GM18858 (cell line): ENCODE results near the gene RAB11FIP4.

Source experiments
- ATAC-seq: cut with Tn5 transposase; IDR thresholded peaks from one replicate; pipeline ENCODE4 v1.9.1; 2021; ENCODE audit not compliant: unreplicated experiment

Gene RAB11FIP4

GRCh38 chr17:31562376-31562840 is 170.9 kb downstream of the RAB11FIP4 start:
- ATAC-seq: no peak

- no peak for ATAC-seq
These were observed 172.8 kb downstream of the RAB11FIP4 start for GRCh38 chr17:31564291-31564690.

- ATAC-seq: no peak
These were observed 173.4 kb downstream of the RAB11FIP4 start for GRCh38 chr17:31564883-31565301.

- ATAC-seq: no peak
These were observed 174.2 kb downstream of the RAB11FIP4 start for GRCh38 chr17:31565652-31566051.

GRCh38 chr17:31566247-31566991 is 174.9 kb downstream of the RAB11FIP4 start:
- no peak for ATAC-seq

- no peak for ATAC-seq
These were observed 175.5 kb downstream of the RAB11FIP4 start for GRCh38 chr17:31566992-31567373.

- no peak for ATAC-seq
These were observed 176.6 kb downstream of the RAB11FIP4 start for GRCh38 chr17:31568121-31568520.

GRCh38 chr17:31568539-31568938 is 177.1 kb downstream of the RAB11FIP4 start:
- ATAC-seq: no peak

- ATAC-seq: no peak
These were observed 178.8 kb downstream of the RAB11FIP4 start for GRCh38 chr17:31570231-31570630.

GRCh38 chr17:31570951-31571892 is 179.7 kb downstream of the RAB11FIP4 start:
- ATAC-seq: no peak

GRCh38 chr17:31572341-31572740 is 180.9 kb downstream of the RAB11FIP4 start:
- no peak for ATAC-seq

GRCh38 chr17:31573047-31573446 is 181.6 kb downstream of the RAB11FIP4 start:
- ATAC-seq: no peak

GRCh38 chr17:31573861-31574260 is 182.4 kb downstream of the RAB11FIP4 start:
- no peak for ATAC-seq

GRCh38 chr17:31574458-31574857 is 183.0 kb downstream of the RAB11FIP4 start:
- ATAC-seq: no peak

GRCh38 chr17:31575043-31575442 is 183.6 kb downstream of the RAB11FIP4 start:
- ATAC-seq: no peak

- ATAC-seq: no peak
These were observed 187.8 kb downstream of the RAB11FIP4 start for GRCh38 chr17:31579265-31579664.

- ATAC-seq: no peak
These were observed 188.8 kb downstream of the RAB11FIP4 start for GRCh38 chr17:31580316-31580705.

GRCh38 chr17:31580706-31581490 is 189.4 kb downstream of the RAB11FIP4 start:
- no peak for ATAC-seq

- no peak for ATAC-seq
These were observed 190.0 kb downstream of the RAB11FIP4 start for GRCh38 chr17:31581491-31581890.

GRCh38 chr17:31582151-31582907 is 190.9 kb downstream of the RAB11FIP4 start:
- ATAC-seq: no peak
